Uterus (tissue), 2 donors: ENCODE data around the gene CLIC3.
"Not testable (repeated sequence)": the region's sequence is repeated elsewhere in the genome, so short reads cannot be mapped to it uniquely, and the experiment has no call there.

Experiments
- CTCF ChIP-seq, 4 experiments: fragments of 200-600 bp in 2 of 4; fragments of 450-650 bp in 2 of 4; sonication (generic) in 2 of 4; IDR thresholded peaks; one replicate each; pipeline ENCODE4 v1.5.1; 2016 to 2019; ENCODE audit warnings: antibody characterized with exemption in 4 of 4, mild to moderate bottlenecking in 2 of 4, moderate library complexity in 1 of 4
- POLR2A ChIP-seq, 2 donors: fragments of 450-650 bp; IDR thresholded peaks; one replicate each; pipeline ENCODE4 v1.6.1; 2016; ENCODE audit warnings: antibody characterized with exemption in 2 of 2, mild to moderate bottlenecking in 1 of 2, moderate library complexity in 1 of 2

- TF ChIP-seq CTCF, POLR2A (IDR thresholded peaks at IDR 0.05): not testable (repeated sequence)
Measured at GRCh38 chr9:137033481-137033880, 37.1 kb upstream of the CLIC3 start.
